CD4-positive, alpha-beta T cell treated with Interleukin-6 at 100 ng/mL for 8 hours (primary cell): Measurements from ENCODE around the gene DCST2.

Experiments used
- DNase-seq: peaks from one replicate; pipeline ENCODE4 v3.0.0-alpha.2; 2020; ENCODE audit warnings: mixed read lengths, low spot score

The DCST2 gene

GRCh38 chr1:155049651-155050559, 16.3 kb upstream of the DCST2 start:
- DNase-seq = no peak

- DNase-seq = no peak
Measured at GRCh38 chr1:155048449-155049334, 15.1 kb upstream of the DCST2 start.

- peak; percentile 67 for DNase-seq
Measured at GRCh38 chr1:155044812-155045657, 11.5 kb upstream of the DCST2 start.

GRCh38 chr1:155044365-155044764, 10.8 kb upstream of the DCST2 start:
- DNase-seq = no peak

- DNase-seq = no peak
Measured at GRCh38 chr1:155043793-155044192, 10.2 kb upstream of the DCST2 start.

GRCh38 chr1:155043301-155043702, 9.7 kb upstream of the DCST2 start:
- DNase-seq = no peak

- DNase-seq = no peak
Measured at GRCh38 chr1:155042789-155043188, 9.2 kb upstream of the DCST2 start.

- DNase-seq = no peak
Measured at GRCh38 chr1:155040358-155041093, 6.9 kb upstream of the DCST2 start.

- no peak for DNase-seq
Measured at GRCh38 chr1:155039308-155039669, 5.7 kb upstream of the DCST2 start.

GRCh38 chr1:155038602-155039307, 5.2 kb upstream of the DCST2 start:
- no peak for DNase-seq

- DNase-seq = no peak
Measured at GRCh38 chr1:155037851-155038441, 4.4 kb upstream of the DCST2 start.

- no peak for DNase-seq
Measured at GRCh38 chr1:155037043-155037442, 3.5 kb upstream of the DCST2 start.

- no peak for DNase-seq
Measured at GRCh38 chr1:155035936-155036335, 2.4 kb upstream of the DCST2 start.

GRCh38 chr1:155034318-155035208, 982 bp upstream of the DCST2 start:
- no peak for DNase-seq

GRCh38 chr1:155032886-155033285, 695 bp downstream of the DCST2 start:
- no peak for DNase-seq

GRCh38 chr1:155030899-155031298, 2.7 kb downstream of the DCST2 start:
- DNase-seq = no peak

- DNase-seq = no peak
Measured at GRCh38 chr1:155030243-155030795, 3.3 kb downstream of the DCST2 start.

- DNase-seq = no peak
Measured at GRCh38 chr1:155029513-155030242, 3.9 kb downstream of the DCST2 start.
